Type B pancreatic cell (in vitro differentiated cells): ENCODE results near the gene IFT27. TPM values are rescaled to one million over a fixed set of nuclear protein-coding genes. Genes with fewer than 3 reads are reported as not detected.

Source experiments
- DNase-seq: peaks from one replicate; pipeline ENCODE4 v3.0.0; 2021; ENCODE audit warnings: mixed read lengths; ENCODE audit not compliant: unreplicated experiment; ENCODE audit errors: extremely low spot score
- H3K27ac Mint-ChIP-seq: 2 replicates; pipeline ENCODE4 v1.8.0; 2021; ENCODE audit warnings: mild to moderate bottlenecking, mixed read lengths
- H3K27me3 Mint-ChIP-seq: 2 replicates; pipeline ENCODE4 v1.8.0; 2021; ENCODE audit warnings: mixed read lengths
- H3K36me3 Mint-ChIP-seq: 2 replicates; pipeline ENCODE4 v1.8.0; 2021; ENCODE audit warnings: mixed read lengths
- H3K4me1 Mint-ChIP-seq: one replicate; pipeline ENCODE4 v1.8.0; 2021; ENCODE audit warnings: mixed read lengths; ENCODE audit not compliant: unreplicated experiment
- H3K4me3 Mint-ChIP-seq: 2 replicates; pipeline ENCODE4 v1.8.0; 2021; ENCODE audit warnings: mild to moderate bottlenecking, mixed read lengths
- H3K9me3 Mint-ChIP-seq: 2 replicates; pipeline ENCODE4 v1.8.0; 2021; ENCODE audit warnings: mixed read lengths
- total RNA-seq: library from RNA; stranded (reverse); gene quantifications from 2 replicates; pipeline ENCODE4 v1.2.1, GENCODE V29; 2021; ENCODE audit warnings: low replicate concordance
- TF ChIP-seq, protein P1 (sequence below): fragments of 200-600 bp; sonication (generic); conservative IDR thresholded peaks from 2 replicates; pipeline ENCODE4 v1.5.0; 2021; ENCODE audit warnings: antibody characterized with exemption, mild to moderate bottlenecking

The IFT27 gene
- total RNA-seq, 1 donor from 2014 or later: 46.6 TPM

DNA sequence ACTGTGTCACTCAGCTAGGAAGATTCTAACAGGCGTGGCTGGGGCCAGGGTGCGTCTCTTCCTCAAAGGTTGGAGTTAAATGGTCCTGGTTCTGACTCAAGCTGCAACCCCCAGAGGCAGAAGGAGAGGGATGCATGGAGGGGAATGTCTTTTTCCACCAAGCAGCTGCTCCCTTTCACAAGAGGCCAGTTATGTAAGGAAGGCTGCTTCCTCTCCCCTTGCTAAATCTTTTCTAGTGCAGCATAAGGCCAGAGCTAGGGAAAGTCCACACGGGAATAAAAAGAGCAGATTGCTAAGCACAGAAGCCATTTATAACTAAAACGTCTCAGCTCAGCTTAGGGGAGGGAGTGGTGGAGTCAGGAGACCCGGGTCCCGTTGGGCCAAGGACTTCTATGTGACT lies 30.9 kb upstream of the IFT27 start:
- no peaks in the 10 kb centered on the region for H3K4me1 Mint-ChIP-seq
- H3K27me3 Mint-ChIP-seq: peaks cover 48% of the 10 kb centered on the region
- DNase-seq: no peak
- H3K27ac Mint-ChIP-seq: no peak overlapping the region
- H3K4me3 Mint-ChIP-seq: no peak overlapping the region
- no peaks in the 10 kb centered on the region for H3K36me3 Mint-ChIP-seq
- H3K9me3 Mint-ChIP-seq: no peaks in the 10 kb centered on the region
- TF ChIP-seq, protein P1, sequence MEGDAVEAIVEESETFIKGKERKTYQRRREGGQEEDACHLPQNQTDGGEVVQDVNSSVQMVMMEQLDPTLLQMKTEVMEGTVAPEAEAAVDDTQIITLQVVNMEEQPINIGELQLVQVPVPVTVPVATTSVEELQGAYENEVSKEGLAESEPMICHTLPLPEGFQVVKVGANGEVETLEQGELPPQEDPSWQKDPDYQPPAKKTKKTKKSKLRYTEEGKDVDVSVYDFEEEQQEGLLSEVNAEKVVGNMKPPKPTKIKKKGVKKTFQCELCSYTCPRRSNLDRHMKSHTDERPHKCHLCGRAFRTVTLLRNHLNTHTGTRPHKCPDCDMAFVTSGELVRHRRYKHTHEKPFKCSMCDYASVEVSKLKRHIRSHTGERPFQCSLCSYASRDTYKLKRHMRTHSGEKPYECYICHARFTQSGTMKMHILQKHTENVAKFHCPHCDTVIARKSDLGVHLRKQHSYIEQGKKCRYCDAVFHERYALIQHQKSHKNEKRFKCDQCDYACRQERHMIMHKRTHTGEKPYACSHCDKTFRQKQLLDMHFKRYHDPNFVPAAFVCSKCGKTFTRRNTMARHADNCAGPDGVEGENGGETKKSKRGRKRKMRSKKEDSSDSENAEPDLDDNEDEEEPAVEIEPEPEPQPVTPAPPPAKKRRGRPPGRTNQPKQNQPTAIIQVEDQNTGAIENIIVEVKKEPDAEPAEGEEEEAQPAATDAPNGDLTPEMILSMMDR: no peak

DNA sequence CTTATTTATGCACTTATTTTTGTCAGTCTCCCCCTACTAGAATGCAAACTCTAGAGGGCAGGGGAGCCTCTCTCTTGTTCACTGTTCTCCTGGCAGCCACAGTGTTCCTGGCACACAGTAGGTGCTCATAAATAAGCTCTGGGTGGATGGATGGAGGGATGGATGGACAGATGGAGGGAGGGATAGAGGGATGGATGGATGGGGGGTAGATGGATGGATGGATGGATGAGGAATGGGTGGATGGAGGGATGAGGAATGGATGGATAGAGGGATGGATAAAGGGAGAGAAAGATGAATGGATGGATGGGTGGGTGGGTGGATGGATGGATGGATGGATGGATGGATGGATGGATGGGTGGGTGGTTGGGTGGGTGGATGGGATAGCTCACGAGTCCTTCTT lies 27.4 kb upstream of the IFT27 start:
- H3K27ac Mint-ChIP-seq: no peak overlapping the region
- TF ChIP-seq, protein P1: no peak
- H3K36me3 Mint-ChIP-seq: no peaks in the 10 kb centered on the region
- no peaks in the 10 kb centered on the region for H3K9me3 Mint-ChIP-seq
- DNase-seq: no peak
- no peak overlapping the region for H3K4me3 Mint-ChIP-seq
- H3K27me3 Mint-ChIP-seq: peaks cover 47% of the 10 kb centered on the region
- no peaks in the 10 kb centered on the region for H3K4me1 Mint-ChIP-seq

DNA sequence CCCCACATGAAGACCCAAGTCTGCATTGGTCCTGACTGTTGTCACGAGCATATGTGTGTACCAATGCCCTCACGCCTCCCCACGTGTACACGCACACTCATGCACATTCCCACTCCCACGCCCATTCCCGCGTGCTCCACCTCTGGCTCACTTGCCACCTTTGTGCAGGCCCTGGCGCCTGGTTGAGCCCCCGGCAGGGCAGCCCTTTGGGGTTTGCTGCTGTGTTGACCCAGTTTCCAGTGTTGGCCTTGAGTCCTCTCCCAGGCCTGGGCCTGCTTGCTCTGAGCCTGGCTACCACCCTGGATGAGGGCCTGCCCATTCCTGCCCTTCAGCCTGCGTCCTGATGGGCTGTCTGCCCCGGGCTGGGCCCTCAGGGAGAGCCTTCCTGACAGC lies 22.8 kb upstream of the IFT27 start:
- H3K4me3 Mint-ChIP-seq: no peak overlapping the region
- H3K27me3 Mint-ChIP-seq: peaks cover 45% of the 10 kb centered on the region
- TF ChIP-seq, protein P1: no peak
- no peaks in the 10 kb centered on the region for H3K4me1 Mint-ChIP-seq
- H3K9me3 Mint-ChIP-seq: no peaks in the 10 kb centered on the region
- H3K27ac Mint-ChIP-seq: no peak overlapping the region
- H3K36me3 Mint-ChIP-seq: no peaks in the 10 kb centered on the region
- no peak for DNase-seq

DNA sequence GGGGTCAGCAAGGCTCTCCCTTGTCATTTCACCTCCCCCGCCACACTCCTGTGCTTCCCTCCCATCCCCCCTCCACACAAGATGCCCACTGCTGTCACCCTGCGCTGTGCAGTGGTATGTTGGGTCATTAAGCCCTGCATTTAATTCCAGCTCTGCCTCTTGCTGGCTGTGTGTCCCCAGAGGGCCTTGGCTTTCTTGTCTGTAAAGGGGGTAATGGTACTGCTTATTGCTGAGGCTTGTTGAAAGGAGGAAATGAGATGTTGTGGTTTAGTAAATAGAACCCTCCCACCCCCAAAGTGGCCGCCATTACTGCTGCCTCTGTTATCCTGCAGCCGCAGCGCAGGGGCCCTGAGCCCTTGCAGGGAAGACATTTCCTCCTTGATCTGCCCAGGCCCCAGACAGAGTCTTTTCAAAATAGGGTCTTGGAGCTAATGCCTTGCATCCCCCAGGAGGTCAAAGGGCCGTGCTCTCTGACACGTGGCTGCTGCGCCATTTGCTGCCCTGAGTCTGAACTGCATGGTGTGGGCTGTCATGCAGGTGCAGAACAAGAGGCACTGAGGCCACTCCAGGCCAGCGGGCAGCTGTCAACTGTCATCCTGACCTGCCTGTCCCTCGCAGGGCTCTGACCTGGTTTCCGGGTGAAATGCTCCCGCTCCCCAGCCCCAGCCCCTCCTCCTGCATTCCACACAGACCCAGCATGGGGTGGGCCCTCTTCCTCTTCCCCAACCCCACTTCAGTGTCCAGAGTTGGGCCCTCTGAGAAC lies 22.2 kb upstream of the IFT27 start:
- no peak for DNase-seq
- Mint-ChIP-seq H3K27me3 (peaks cover 40% of the 10 kb centered on the region), H3K4me3 (no peak overlapping the region), H3K9me3 (no peaks in the 10 kb centered on the region), H3K36me3 (no peaks in the 10 kb centered on the region), H3K27ac (no peak overlapping the region), H3K4me1 (no peaks in the 10 kb centered on the region)
- TF ChIP-seq, protein P1: no peak

DNA sequence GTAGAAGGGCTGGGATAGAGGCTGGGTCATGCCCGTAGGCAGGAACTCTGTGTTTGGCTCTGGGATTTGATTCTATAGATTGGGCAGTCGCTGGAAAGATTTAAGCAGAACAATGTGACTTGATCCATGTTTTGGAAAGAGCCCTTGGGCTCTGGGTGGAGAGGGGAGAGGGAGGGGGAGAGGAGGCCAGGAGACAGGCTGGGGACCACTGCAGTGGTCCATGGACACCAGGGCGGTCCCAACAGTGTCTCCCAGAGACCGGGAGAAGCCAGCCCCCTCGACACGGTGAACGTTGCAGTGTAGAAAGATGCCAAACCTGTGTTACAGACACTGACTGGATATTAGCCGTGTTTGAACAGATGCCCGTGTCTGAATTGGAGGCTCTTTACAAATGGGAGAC lies 21.5 kb upstream of the IFT27 start:
- H3K36me3 Mint-ChIP-seq: no peaks in the 10 kb centered on the region
- peaks cover 38% of the 10 kb centered on the region for H3K27me3 Mint-ChIP-seq
- H3K4me3 Mint-ChIP-seq: no peak overlapping the region
- TF ChIP-seq, protein P1: no peak
- no peaks in the 10 kb centered on the region for H3K9me3 Mint-ChIP-seq
- H3K27ac Mint-ChIP-seq: no peak overlapping the region
- DNase-seq: no peak
- no peaks in the 10 kb centered on the region for H3K4me1 Mint-ChIP-seq
